ENCODE data around the gene PNKD. TPM values are rescaled to one million over a fixed set of nuclear protein-coding genes. Genes with fewer than 3 reads are reported as not detected.
A peak's percentile ranks its signal among the peaks of the same experiment; 100 is the strongest.

The PNKD gene
- total and polyA plus RNA-seq, 2 experiments from 2014 or later, result 48.7 to 145 TPM

DNA sequence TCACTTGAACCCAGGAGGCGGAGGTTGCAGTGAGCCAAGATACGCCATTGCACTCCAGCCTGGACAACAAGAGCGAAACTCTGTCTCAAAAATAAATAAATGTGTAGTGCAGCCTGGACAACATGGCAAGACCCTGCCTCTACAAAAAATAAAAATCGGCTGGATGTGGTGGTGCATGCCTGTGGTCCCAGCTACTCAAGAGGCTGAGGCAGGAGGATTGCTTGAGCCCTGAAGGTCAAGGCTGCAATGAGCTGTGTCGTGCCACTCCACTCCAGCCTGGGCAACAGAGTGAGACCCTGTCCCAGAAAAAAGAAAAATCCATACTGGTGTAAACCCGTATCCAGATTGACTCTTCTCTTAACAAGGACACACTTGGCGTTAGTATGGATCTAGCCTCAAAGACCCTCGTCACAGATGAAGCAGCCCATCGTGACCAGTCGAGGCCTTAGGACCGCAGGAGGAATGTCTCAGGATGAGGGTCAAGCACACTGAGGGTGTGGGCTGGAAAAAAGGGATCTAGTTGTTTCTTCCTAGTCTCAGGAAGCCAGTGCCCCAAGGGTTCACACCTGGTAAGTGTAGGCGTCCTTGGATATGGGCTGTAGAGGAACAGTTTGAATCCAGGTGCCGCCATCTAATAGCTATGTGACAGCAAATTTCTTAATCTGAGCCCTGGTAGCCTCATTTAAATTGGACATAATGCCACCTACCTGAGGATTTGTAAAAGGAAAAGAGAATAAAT is 13.5 kb upstream of the PNKD start:
- H3K27ac ChIP-seq, result peak overlapping the region; percentile 63
- no peaks in the 10 kb centered on the region for H3K79me2 ChIP-seq
- H3K27me3 ChIP-seq, result no peaks in the 10 kb centered on the region
- H3K9me3 ChIP-seq (ENCODE audit: low read depth), result no peaks in the 10 kb centered on the region
- H2AFZ ChIP-seq, result no peak overlapping the region
- WGBS (ENCODE audit: low lambda C conversion rate, missing lambda C conversion rate), result 97% methylated on average over 13 of the region's 13 CpGs
- peaks cover 8% of the 10 kb centered on the region for H3K36me3 ChIP-seq (replicated peaks; ENCODE audit: insufficient read depth, low read depth)
- H3K9me2 ChIP-seq (replicated peaks; ENCODE audit: insufficient read depth), result no peaks in the 10 kb centered on the region
- no peak overlapping the region for H3K4me2 ChIP-seq
- no peak overlapping the region for H3K4me3 ChIP-seq
- H3K4me1 ChIP-seq (ENCODE audit: insufficient read depth), result peaks cover 24% of the 10 kb centered on the region
- TF ChIP-seq EZH2 (IDR thresholded peaks at IDR 0.05; ENCODE audit: borderline replicate concordance), result no peak
- TF ChIP-seq, protein P1, sequence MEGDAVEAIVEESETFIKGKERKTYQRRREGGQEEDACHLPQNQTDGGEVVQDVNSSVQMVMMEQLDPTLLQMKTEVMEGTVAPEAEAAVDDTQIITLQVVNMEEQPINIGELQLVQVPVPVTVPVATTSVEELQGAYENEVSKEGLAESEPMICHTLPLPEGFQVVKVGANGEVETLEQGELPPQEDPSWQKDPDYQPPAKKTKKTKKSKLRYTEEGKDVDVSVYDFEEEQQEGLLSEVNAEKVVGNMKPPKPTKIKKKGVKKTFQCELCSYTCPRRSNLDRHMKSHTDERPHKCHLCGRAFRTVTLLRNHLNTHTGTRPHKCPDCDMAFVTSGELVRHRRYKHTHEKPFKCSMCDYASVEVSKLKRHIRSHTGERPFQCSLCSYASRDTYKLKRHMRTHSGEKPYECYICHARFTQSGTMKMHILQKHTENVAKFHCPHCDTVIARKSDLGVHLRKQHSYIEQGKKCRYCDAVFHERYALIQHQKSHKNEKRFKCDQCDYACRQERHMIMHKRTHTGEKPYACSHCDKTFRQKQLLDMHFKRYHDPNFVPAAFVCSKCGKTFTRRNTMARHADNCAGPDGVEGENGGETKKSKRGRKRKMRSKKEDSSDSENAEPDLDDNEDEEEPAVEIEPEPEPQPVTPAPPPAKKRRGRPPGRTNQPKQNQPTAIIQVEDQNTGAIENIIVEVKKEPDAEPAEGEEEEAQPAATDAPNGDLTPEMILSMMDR (IDR thresholded peaks at IDR 0.05; ENCODE audit: poor library complexity), result no peak
- no peak for TF ChIP-seq EZH2phosphoT487 (IDR thresholded peaks at IDR 0.05; ENCODE audit: low read depth, severe bottlenecking, unreplicated experiment)
- DNase-seq (ENCODE audit: low spot score), result no peak
- no peaks in the 10 kb centered on the region for H4K20me1 ChIP-seq (ENCODE audit: insufficient read depth, poor library complexity, severe bottlenecking)

GRCh38 chr2:218257390-218257981 is 12.8 kb upstream of the PNKD start:
- Histone ChIP-seq H3K4me3 (no peak overlapping the region), H2AFZ (no peak overlapping the region), H3K79me2 (no peaks in the 10 kb centered on the region), H4K20me1 (ENCODE audit: insufficient read depth, poor library complexity, severe bottlenecking) (no peaks in the 10 kb centered on the region), H3K9me3 (ENCODE audit: low read depth) (no peaks in the 10 kb centered on the region), H3K36me3 (replicated peaks; ENCODE audit: insufficient read depth, low read depth) (peaks cover 8% of the 10 kb centered on the region), H3K4me2 (no peak overlapping the region), H3K27ac (peak overlapping the region; percentile 63), H3K4me1 (ENCODE audit: insufficient read depth) (peaks cover 31% of the 10 kb centered on the region), H3K27me3 (no peaks in the 10 kb centered on the region), H3K9me2 (replicated peaks; ENCODE audit: insufficient read depth) (no peaks in the 10 kb centered on the region)
- no peak for DNase-seq (ENCODE audit: low spot score)
- 76% methylated on average over 8 of the region's 8 CpGs for WGBS (ENCODE audit: low lambda C conversion rate, missing lambda C conversion rate)
- TF ChIP-seq EZH2phosphoT487 (IDR thresholded peaks at IDR 0.05; ENCODE audit: low read depth, severe bottlenecking, unreplicated experiment), result no peak
- TF ChIP-seq EZH2 (IDR thresholded peaks at IDR 0.05; ENCODE audit: borderline replicate concordance), result no peak
- TF ChIP-seq, protein P1 (IDR thresholded peaks at IDR 0.05; ENCODE audit: poor library complexity), result peak; percentile 45

GRCh38 chr2:218259099-218259961 is 11.0 kb upstream of the PNKD start:
- Histone ChIP-seq H3K4me1 (ENCODE audit: insufficient read depth) (peaks cover 46% of the 10 kb centered on the region), H3K27ac (peak overlapping the region; percentile 92), H3K27me3 (no peaks in the 10 kb centered on the region), H3K9me3 (ENCODE audit: low read depth) (no peaks in the 10 kb centered on the region), H3K9me2 (replicated peaks; ENCODE audit: insufficient read depth) (no peaks in the 10 kb centered on the region), H3K4me3 (no peak overlapping the region), H2AFZ (no peak overlapping the region), H3K79me2 (peaks cover 5% of the 10 kb centered on the region), H3K36me3 (replicated peaks; ENCODE audit: insufficient read depth, low read depth) (peaks cover 8% of the 10 kb centered on the region), H3K4me2 (peak overlapping the region; percentile 57), H4K20me1 (ENCODE audit: insufficient read depth, poor library complexity, severe bottlenecking) (no peaks in the 10 kb centered on the region)
- TF ChIP-seq EZH2 (IDR thresholded peaks at IDR 0.05; ENCODE audit: borderline replicate concordance) (no peak), EZH2phosphoT487 (IDR thresholded peaks at IDR 0.05; ENCODE audit: low read depth, severe bottlenecking, unreplicated experiment) (no peak)
- TF ChIP-seq, protein P1 (IDR thresholded peaks at IDR 0.05; ENCODE audit: poor library complexity), result no peak
- peak; percentile 79 for DNase-seq (ENCODE audit: low spot score)
- WGBS (ENCODE audit: low lambda C conversion rate, missing lambda C conversion rate), result 45% methylated on average over 15 of the region's 15 CpGs

Measured in hepatocyte (in vitro differentiated cells).